Mucosa of stomach (tissue), 1 donor: ENCODE data around the gene USO1.
"Not testable (repeated sequence)": the region's sequence is repeated elsewhere in the genome, so short reads cannot be mapped to it uniquely, and the experiment has no call there.

Source experiments
- H3K27me3 ChIP-seq: one replicate; pipeline ENCODE4 v1.7.0; 2013; ENCODE audit warnings: mild to moderate bottlenecking, low read length; ENCODE audit not compliant: control insufficient read depth, insufficient read depth
- H3K36me3 ChIP-seq: one replicate; pipeline ENCODE4 v1.7.0; 2013; ENCODE audit warnings: low read length; ENCODE audit not compliant: control insufficient read depth, insufficient read depth
- H3K4me1 ChIP-seq: one replicate; pipeline ENCODE4 v1.7.0; 2013; ENCODE audit warnings: mild to moderate bottlenecking, low read length; ENCODE audit not compliant: control insufficient read depth, insufficient read depth
- H3K4me3 ChIP-seq: one replicate; pipeline ENCODE4 v1.7.0; 2013; ENCODE audit warnings: low read length
- H3K9ac ChIP-seq: one replicate; pipeline ENCODE4 v1.7.0; 2013; ENCODE audit warnings: mild to moderate bottlenecking, low read length, moderate library complexity
- H3K9me3 ChIP-seq: one replicate; pipeline ENCODE4 v1.7.0; 2013; ENCODE audit warnings: mild to moderate bottlenecking, low read length, moderate library complexity; ENCODE audit not compliant: control insufficient read depth
- donor health status: Pancreatic carcinoma.

USO1 gene

DNA sequence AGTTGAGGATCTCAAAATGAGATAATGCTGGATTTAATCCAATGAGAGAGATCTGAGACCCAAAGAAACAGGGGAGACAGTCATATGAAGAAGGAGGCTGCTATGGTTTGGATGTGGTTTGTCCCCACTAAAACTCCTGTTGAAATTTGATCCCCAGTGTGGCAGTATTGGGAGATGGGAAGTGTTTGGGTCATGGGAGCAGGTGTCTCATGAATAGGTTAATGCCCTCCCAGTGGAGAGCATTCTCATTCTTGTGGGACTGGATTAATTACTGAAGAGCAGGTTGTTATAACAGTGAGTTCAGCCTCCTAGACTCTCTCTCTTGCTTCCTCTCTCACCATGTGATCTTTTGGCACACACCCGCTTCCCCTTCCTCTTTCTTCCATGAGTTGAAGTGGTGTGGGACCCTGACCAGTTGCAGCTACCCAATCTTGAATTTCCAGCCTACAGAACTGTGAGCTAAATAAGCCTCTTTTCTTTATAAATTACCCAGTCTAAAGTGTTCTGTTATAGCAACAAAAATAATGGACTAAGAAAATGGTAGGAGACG lies 107.6 kb downstream of the USO1 start:
- no peaks in the 10 kb centered on the region for H3K9me3 ChIP-seq
- H3K4me3 ChIP-seq = no peak overlapping the region
- no peaks in the 10 kb centered on the region for H3K27me3 ChIP-seq
- no peaks in the 10 kb centered on the region for H3K36me3 ChIP-seq
- no peak overlapping the region for H3K9ac ChIP-seq
- no peaks in the 10 kb centered on the region for H3K4me1 ChIP-seq

DNA sequence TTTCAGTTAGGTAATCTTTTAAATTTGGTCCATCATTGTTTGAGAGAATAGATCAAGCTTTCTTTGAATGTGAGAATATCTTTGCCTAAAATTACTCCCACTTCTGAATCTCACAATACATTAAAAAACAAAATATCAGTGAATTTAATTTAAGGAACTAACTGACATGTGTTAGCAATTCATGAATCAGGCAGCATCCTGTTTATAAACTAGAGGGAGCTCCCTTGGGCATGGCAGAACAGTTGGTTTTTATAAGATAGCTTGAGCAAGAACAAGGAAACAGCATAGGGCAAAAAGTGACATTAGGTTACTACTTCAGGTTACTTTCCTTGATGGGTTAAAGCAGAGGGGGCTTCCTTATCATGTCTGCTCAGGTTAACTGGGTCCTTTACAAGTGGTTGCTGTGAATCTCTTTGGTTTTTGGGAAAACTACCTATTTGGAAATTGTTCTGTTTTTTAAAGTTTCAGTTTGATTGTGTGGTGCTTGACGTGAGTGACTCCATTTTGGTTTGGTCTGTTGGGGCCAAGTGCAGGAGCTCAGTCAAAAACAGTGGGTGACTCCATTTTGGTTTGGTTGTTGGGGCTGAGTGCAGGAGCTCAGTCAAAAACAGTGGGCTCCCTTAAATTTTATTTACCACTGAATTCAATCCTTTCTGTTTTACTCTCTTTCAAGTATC lies 109.9 kb downstream of the USO1 start:
- Histone ChIP-seq H3K9me3 (no peaks in the 10 kb centered on the region), H3K4me3 (no peak overlapping the region), H3K9ac (no peak overlapping the region), H3K36me3 (no peaks in the 10 kb centered on the region), H3K4me1 (no peaks in the 10 kb centered on the region), H3K27me3 (no peaks in the 10 kb centered on the region)

DNA sequence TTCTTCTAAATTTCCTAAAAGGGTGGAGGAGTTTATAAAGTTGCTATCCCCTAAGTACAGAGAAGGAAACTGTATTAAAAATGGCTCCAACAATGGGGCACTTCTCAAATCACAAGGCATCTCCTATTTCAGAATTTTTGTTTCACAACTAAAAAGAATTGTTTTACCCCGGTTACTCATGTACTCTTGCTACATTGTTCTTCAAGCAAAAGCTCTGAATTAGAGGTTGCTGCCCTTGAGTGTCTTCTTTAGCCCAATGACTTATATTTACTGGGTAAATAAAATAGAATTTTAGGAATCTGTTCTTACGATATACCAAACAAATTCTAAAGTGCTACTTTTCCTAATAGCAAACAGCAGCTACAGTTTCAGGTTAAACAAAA lies 110.4 kb downstream of the USO1 start:
- no peaks in the 10 kb centered on the region for H3K27me3 ChIP-seq
- H3K9me3 ChIP-seq = no peaks in the 10 kb centered on the region
- H3K9ac ChIP-seq = no peak overlapping the region
- H3K4me3 ChIP-seq = no peak overlapping the region
- no peaks in the 10 kb centered on the region for H3K36me3 ChIP-seq
- no peaks in the 10 kb centered on the region for H3K4me1 ChIP-seq

DNA sequence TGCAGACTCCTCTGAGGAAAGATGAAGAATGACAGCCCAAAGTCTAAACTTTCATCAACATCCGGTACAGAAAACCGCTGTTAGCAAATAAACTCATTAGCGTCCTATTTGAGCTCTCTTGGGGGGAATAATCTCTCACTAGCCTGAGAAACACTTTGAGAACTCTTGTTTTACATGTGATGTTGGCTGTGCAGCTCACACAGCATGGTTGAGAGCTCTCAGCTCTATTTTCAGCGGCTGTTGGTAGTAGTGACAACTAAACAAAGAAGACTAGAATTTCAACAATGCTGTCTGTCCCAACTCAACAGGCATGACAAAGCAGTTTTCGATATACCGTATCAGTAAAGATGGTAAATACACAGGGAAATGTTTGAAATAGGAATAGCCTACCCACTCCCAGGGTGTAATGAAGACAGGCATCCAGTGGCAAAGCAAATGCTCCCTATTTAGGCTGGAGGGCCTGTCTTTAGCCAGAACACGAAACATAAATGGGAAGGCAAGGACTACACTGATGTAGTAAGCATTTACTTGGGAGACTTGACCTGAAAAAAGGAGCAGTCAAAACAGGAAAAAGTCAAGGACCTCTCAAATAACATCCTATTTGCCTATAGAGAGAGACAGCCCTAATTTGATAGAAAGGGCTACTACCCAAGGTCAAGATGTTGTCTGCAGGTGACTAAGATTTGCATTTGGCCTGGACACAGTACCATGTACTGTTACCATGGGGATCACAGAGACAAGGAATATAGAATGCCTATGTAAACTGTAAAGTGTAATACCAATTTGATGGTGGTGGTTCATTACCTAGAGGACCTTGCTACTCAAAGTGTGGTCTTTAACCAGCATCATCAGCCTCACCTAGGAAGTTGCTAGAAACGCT lies 117.5 kb downstream of the USO1 start:
- Histone ChIP-seq H3K4me1 (peaks cover 6% of the 10 kb centered on the region), H3K9ac (no peak overlapping the region), H3K9me3 (no peaks in the 10 kb centered on the region), H3K36me3 (no peaks in the 10 kb centered on the region), H3K4me3 (no peak overlapping the region), H3K27me3 (no peaks in the 10 kb centered on the region)

DNA sequence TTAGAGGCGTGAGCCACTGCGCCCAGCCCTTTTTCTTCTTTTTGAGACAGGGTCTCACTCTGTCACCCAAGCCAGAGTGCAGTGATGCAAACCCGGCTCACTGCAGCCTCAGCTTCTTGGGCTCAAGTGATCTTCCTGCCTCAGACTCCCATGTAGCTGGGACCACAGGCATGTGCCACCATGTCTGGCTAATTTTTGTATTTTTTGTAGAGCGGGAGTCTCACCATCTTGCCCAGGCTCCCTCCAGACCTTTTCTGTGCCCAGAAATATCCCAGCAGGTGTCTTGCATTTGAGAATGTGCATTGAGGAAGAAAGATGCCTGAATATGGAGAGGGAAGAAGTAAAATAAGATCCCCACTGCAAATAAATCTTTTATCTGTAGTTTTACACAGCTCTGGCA lies 119.2 kb downstream of the USO1 start:
- peaks cover 6% of the 10 kb centered on the region for H3K4me1 ChIP-seq
- no peak overlapping the region for H3K9ac ChIP-seq
- no peaks in the 10 kb centered on the region for H3K36me3 ChIP-seq
- no peaks in the 10 kb centered on the region for H3K9me3 ChIP-seq
- no peak overlapping the region for H3K4me3 ChIP-seq
- no peaks in the 10 kb centered on the region for H3K27me3 ChIP-seq

DNA sequence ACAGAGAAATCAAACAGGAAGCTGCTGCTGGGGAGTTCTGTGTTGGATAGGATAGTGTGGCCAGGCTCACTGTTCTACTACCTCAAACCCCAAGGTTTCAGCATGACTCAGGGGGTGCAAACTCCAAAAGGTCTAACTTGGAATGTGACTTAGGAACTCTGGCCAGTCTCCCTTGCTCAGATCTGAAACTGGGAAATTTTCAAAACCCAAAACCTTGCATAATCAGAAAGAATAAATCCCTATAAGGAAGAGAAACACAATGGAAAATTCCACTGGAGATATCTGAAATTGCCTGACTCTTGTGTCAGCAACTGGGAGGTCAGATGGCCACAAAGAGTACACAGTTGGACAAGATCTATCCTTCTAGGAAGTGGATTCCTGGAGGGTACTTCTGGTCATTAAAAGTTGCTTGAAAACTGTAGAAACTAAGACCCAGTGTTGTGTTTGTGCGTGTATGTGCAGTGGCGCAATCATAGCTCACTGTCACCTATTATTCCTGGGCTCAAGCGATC lies 119.8 kb downstream of the USO1 start:
- H3K4me3 ChIP-seq = no peak overlapping the region
- peaks cover 6% of the 10 kb centered on the region for H3K4me1 ChIP-seq
- H3K9ac ChIP-seq = no peak overlapping the region
- H3K9me3 ChIP-seq = no peaks in the 10 kb centered on the region
- H3K36me3 ChIP-seq = no peaks in the 10 kb centered on the region
- H3K27me3 ChIP-seq = no peaks in the 10 kb centered on the region

DNA sequence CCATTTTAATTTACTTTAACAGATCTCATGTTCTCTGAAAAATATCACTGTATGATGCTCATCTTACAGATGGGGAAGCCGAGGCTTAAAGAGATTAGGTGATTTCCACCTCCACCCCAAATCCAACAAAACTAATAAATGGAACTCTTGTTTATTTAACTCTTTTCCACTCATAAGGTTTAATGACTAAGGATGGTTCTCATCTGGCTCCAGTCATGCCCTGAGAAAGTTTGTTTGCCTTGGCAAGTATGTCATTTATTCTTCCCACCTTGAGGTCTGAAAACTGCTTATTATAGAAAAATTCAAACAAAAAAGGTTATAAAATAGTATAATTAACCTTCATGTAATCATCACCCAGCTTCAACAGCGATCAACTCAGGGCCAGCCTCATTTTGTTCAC lies 121.6 kb downstream of the USO1 start:
- no peak overlapping the region for H3K4me3 ChIP-seq
- H3K36me3 ChIP-seq = no peaks in the 10 kb centered on the region
- no peaks in the 10 kb centered on the region for H3K9me3 ChIP-seq
- peaks cover 6% of the 10 kb centered on the region for H3K4me1 ChIP-seq
- H3K27me3 ChIP-seq = no peaks in the 10 kb centered on the region
- H3K9ac ChIP-seq = no peak overlapping the region

DNA sequence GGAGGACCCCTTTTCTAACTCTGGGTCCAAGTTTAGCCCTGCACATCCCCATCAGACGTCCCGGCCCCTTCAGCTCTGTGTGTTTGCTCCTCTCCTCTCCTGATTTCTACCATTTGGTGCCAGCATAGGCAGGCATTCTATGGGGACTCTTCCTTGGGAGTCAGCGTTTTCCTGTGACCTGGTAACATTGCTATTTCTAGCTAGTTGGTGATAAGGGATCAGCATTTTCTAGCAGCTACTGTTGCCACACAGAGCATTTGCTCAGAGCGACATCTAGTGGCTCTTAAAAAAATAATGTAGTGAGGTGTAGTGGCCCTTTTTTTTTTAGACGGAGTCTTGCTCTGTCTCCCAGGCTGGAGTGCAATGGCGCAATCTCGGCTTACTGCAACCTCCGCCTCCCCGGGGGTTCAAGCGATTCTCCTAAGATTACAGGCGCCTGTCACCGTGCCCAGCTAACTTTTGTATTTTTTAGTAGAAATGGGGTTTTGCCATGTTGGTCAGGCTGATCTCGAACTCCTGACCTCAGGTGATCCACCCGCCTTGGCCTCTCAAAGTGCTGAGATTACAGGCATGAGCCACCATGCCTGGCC lies 123.9 kb downstream of the USO1 start:
- not testable (repeated sequence) for H3K4me3 ChIP-seq, H3K36me3 ChIP-seq, H3K9me3 ChIP-seq, H3K9ac ChIP-seq, H3K4me1 ChIP-seq, H3K27me3 ChIP-seq

DNA sequence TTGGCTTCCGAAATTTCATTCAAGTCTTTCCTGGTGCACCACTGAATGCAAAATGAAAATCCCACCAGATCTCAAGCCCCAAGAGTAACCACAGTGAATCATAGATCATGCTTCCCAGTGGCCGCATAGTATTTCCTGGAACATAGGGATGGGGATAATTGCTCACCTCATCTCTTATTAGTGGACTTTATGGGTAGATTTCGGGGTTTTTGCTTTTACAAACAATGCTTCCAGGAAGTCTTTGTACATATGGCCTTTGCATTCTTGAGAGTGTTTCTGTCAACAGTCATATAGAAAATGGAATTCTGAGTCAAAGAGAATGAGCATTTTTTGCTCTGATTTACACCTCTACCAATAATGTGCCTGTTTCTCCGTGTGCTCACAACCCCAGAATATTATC lies 124.5 kb downstream of the USO1 start:
- no peaks in the 10 kb centered on the region for H3K36me3 ChIP-seq
- H3K9me3 ChIP-seq = no peaks in the 10 kb centered on the region
- no peak overlapping the region for H3K4me3 ChIP-seq
- H3K4me1 ChIP-seq = no peaks in the 10 kb centered on the region
- no peaks in the 10 kb centered on the region for H3K27me3 ChIP-seq
- no peak overlapping the region for H3K9ac ChIP-seq

DNA sequence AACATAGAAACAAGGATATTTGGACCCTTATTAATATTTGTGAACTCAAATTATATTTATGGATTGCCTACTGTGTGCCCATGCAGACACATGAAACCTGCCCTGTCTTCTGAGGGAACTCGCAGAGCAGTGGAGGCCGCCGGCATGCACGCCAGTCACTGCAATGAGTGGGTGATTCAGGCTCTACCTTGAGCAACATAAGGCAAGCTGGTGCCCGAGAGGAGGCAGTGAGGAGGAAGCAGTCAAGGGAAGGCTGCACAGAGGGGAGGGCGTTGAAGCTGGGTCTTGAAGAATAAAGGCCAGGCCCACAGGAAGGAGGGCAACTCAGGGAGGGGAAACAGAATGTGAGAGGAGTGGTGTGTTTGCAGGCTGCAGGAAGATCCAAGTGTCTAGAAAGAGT lies 125.1 kb downstream of the USO1 start:
- Histone ChIP-seq H3K27me3 (no peaks in the 10 kb centered on the region), H3K9ac (no peak overlapping the region), H3K4me1 (no peaks in the 10 kb centered on the region), H3K4me3 (no peak overlapping the region), H3K9me3 (no peaks in the 10 kb centered on the region), H3K36me3 (no peaks in the 10 kb centered on the region)

DNA sequence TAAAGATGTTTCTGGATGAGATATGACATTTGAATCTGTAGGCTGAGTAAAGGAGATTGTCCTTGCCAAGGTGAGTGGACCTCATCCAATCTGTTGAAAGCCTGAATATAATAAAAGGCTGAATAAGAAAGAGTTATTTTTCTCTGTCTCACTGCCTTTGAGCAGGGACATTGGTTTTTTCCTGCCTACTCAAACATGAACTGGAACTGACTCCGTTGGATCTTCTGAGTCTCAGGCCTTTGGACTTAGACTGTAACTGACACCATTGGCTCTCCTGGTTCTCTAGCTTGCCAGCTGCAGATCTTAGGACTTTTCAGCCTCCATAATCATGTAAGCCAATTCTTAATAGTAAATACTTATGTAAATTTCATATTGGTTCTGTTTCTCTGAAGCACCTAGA lies 134.3 kb downstream of the USO1 start:
- H3K36me3 ChIP-seq = no peaks in the 10 kb centered on the region
- no peaks in the 10 kb centered on the region for H3K27me3 ChIP-seq
- no peak overlapping the region for H3K4me3 ChIP-seq
- H3K9me3 ChIP-seq = no peaks in the 10 kb centered on the region
- no peak overlapping the region for H3K9ac ChIP-seq
- H3K4me1 ChIP-seq = no peaks in the 10 kb centered on the region

DNA sequence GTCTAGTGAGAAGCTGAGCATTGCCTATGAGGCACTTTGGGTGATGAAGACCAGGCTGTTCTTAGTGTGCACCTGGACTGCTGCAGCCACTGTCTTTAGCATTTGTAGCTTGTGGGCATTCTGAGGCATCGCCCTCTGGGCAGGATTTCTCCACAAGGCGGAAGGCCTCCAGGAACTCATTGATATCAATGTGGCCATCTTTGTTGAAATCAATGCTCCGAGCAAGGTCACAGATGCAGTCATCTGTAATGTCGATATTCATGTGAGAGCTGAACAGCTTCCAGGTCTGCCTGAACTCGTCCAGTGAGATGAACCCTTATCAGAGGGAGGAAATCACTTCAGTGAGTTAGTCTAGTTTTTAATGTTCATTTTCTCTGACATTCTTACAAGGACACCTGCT lies 136.2 kb downstream of the USO1 start:
- Histone ChIP-seq H3K36me3 (no peaks in the 10 kb centered on the region), H3K27me3 (no peaks in the 10 kb centered on the region), H3K4me3 (no peak overlapping the region), H3K9ac (no peak overlapping the region), H3K4me1 (no peaks in the 10 kb centered on the region), H3K9me3 (no peaks in the 10 kb centered on the region)
